A549 treated with Hydrocortisone at 1 μM for 4 hours (cell line): ENCODE data around the gene BIRC7. TPM values are rescaled to one million over a fixed set of nuclear protein-coding genes. Genes with fewer than 3 reads are reported as not detected.

Experiments used
- total RNA-seq: library from RNA; stranded (reverse); fragments of 200-300 nt; extraction: Qiagen RNA extraction; gene quantifications from 5 replicates; pipeline ENCODE4 v1.2.3, GENCODE V29; 2022

Gene BIRC7, protein sequence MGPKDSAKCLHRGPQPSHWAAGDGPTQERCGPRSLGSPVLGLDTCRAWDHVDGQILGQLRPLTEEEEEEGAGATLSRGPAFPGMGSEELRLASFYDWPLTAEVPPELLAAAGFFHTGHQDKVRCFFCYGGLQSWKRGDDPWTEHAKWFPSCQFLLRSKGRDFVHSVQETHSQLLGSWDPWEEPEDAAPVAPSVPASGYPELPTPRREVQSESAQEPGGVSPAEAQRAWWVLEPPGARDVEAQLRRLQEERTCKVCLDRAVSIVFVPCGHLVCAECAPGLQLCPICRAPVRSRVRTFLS
- 1.6 to 3.2 TPM (median 2.1 TPM) in 5 replicates for total RNA-seq

DNA sequence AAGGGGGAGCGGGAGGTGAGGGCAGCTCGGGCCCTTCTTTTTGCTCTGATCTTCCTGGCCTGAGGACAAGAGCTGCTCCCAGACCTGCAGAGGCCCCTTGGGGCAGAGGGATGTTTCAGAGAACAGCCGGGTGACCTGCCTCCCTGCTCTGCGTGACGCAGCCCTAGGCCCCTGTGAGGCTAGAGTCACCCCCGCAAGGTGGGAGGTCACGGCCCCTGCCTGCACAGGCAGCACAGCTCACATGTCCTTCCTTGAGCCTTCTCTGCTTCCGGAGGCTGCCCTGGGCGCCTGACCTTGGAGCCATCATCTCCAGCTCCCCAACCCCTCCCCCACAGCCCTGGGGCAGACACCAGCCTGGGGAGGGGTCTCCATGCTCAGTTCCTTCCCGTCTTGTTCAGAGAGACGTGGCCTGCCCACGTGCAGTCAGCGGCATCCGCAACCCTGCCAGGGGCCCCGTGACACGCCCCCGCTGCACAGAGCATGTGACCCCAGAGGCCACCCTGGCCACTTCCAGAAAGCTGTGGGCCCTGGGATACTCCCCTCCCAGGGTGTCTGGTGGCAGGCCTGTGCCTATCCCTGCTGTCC lies at the start of gene BIRC7:
TSS of gene BIRC7 (plus strand) at position 507 of the 585 bp plus-strand sequence. CDS start 192 bp downstream, outside the sequence.

DNA sequence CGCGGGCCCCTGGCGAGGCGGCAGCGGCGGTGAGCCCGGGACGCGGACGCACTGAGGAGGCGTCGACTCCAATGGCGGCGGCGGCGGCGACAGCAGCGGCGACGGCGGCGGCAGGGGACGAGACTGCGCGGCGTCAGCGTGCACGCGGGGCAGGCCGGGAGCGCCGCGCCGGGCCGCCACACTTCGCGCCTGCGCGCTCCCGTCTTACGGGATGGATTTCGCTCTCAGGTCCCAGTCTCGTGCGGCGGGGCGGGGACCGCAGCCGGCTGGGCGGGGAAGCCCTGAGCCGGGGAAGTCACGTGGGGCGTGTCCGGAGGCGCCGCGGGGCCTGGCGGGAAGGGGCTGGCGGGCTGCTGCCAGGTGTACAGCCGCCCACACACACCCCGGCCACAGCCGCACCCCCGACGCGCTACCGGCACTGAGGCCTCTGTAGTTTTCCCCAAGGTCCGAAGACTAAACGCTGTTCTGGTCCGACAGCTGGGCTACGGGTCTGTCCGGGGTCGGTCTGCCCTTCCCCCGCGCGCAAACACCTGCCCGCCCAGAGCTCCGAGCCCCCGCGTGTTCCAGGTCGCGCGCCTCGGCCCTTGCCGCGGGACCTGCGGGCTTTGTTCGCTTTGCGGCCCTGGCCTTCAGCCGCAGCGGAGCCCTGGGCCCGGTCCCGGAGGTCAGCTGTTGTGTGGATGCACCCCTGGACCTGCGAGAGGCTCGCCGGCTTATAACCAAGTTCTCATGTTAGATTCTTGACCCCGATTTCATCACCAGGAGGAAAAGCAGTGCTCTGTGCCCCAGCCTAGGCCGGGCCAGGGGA lies 19.5 kb upstream of the BIRC7 start, which contains the start of gene YTHDF1:
TSS of gene YTHDF1 (minus strand) at position 91 of the 808 bp plus-strand sequence. CDS start 239 bp downstream, outside the sequence.

DNA sequence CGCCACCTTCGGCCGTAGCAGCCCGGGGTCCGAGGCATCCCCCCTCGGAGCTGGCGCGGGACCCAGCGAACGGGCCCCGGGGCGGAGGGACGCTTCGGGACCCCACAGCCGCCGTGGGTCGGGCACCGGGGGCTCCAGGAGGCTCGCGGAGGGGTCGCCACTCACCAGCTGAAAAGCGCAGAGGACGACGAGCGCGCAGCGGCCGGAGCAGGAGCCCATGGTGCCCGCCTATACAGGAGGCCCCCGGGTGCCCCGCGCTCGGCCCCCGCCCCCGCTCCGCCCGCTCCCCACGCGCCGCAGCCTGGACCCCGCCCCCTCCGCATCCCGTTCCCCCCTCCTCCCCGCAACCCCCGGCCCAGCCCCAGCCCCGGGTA lies 18.5 kb downstream of the BIRC7 start, which contains the start of gene NKAIN4:
TSS of gene NKAIN4 (minus strand) at position 232 of the 374 bp plus-strand sequence. CDS start at position 219, 13 bp downstream.

DNA sequence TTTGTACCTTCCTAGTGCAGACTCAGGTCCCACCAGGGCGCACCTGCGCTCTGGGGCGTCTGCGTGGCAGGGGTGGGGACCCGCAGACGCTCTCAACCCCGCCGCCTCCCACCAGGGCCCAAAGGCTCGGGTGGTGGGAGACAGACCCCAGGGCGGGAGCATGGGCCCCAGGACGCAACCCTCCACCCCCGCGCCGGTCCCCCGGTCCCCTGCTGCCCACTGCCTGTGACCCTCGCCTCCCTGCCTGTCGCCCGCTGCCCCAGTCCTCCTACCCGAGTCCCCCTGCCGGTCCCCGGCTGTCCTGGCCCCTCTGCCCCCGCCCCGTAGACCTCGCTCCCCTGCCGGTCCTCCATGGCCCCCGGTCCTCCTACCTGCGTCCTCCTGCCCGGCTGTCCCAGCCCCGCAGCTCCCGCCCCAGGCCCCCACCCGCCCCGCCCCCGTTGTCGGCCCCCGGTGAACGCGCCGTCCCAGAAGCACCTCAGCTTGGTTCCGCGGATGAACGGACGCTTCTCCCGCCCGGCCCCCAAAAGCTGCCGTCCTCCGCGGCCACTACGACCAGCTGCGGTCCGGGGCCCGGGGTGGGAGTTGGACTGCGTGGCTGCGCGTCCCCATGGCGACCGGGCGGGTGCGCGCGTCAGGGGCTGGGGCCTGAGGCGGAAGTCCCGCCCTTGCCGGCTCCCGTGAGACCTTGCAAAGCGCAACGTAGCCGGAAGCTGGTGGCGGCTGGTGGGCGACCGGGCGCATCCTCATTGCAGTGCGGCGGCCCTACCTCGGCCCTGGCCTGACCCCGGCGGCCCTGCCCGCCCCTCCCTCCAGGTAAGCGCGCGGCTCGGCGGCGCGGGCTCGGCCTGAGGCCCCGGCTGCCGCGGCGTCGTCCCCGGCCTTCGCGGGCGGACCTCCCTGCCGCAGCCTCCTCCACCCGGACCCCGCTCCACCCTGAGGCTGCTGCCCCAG lies 36.7 kb downstream of the BIRC7 start, which contains the start of gene ARFGAP1:
TSS of gene ARFGAP1 (plus strand) at position 709 of the 954 bp plus-strand sequence. CDS start 2,768 bp downstream, outside the sequence.

Other genes with a start within 250 kb of the BIRC7 start
- not detected in 5 replicates for gene BHLHE23, start 228.9 kb upstream of the BIRC7 start, total RNA-seq
- 46.2 to 49.5 TPM (median 48.2 TPM) in 5 replicates for gene YTHDF1, start 19.8 kb upstream of the BIRC7 start, total RNA-seq
- 4.3 to 6.9 TPM (median 5.0 TPM) in 5 replicates for gene NKAIN4, start 18.6 kb downstream of the BIRC7 start, total RNA-seq
- gene ARFGAP1, start 36.9 kb downstream of the BIRC7 start, total RNA-seq: 55.1 to 64.9 TPM (median 60.9 TPM) in 5 replicates
- 0.38 to 0.93 TPM (median 0.71 TPM) in 5 replicates for gene COL20A1, start 57.3 kb downstream of the BIRC7 start, total RNA-seq
- gene CHRNA4, start 125.4 kb downstream of the BIRC7 start, total RNA-seq: 0.10 to 0.35 TPM (median 0.24 TPM) in 5 replicates
- 0.16 to 0.62 TPM (median 0.46 TPM) in 5 replicates for gene KCNQ2, start 236.8 kb downstream of the BIRC7 start, total RNA-seq